GM21786 (cell line): Measurements from ENCODE around the gene FILIP1.
"Not testable (repeated sequence)": the region's sequence is repeated elsewhere in the genome, so short reads cannot be mapped to it uniquely, and the experiment has no call there.

Source experiments
- ATAC-seq: cut with Tn5 transposase; IDR thresholded peaks from one replicate; pipeline ENCODE4 v1.9.1; 2021; ENCODE audit not compliant: unreplicated experiment

Gene FILIP1

GRCh38 chr6:75450903-75451302, 42.7 kb downstream of the FILIP1 start:
- ATAC-seq: no peak

- no peak for ATAC-seq
Measured at GRCh38 chr6:75449630-75450206, 43.9 kb downstream of the FILIP1 start.

GRCh38 chr6:75446241-75446880, 47.2 kb downstream of the FILIP1 start:
- ATAC-seq: no peak

- no peak for ATAC-seq
Measured at GRCh38 chr6:75445738-75446137, 47.9 kb downstream of the FILIP1 start.

GRCh38 chr6:75444899-75445298, 48.7 kb downstream of the FILIP1 start:
- ATAC-seq: no peak

- not testable (repeated sequence) for ATAC-seq
Measured at GRCh38 chr6:75441883-75442282, 51.7 kb downstream of the FILIP1 start.

- ATAC-seq: not testable (repeated sequence)
Measured at GRCh38 chr6:75441479-75441878, 52.1 kb downstream of the FILIP1 start.

GRCh38 chr6:75438442-75439116, 55.0 kb downstream of the FILIP1 start:
- no peak for ATAC-seq

- ATAC-seq: no peak
Measured at GRCh38 chr6:75438013-75438431, 55.6 kb downstream of the FILIP1 start.

- ATAC-seq: no peak
Measured at GRCh38 chr6:75437421-75437891, 56.1 kb downstream of the FILIP1 start.

GRCh38 chr6:75436869-75437268, 56.7 kb downstream of the FILIP1 start:
- no peak for ATAC-seq

GRCh38 chr6:75432809-75433208, 60.8 kb downstream of the FILIP1 start:
- ATAC-seq: not testable (repeated sequence)

GRCh38 chr6:75431379-75431778, 62.2 kb downstream of the FILIP1 start:
- ATAC-seq: no peak

- ATAC-seq: no peak
Measured at GRCh38 chr6:75430631-75431325, 62.8 kb downstream of the FILIP1 start.

GRCh38 chr6:75429061-75429703, 64.4 kb downstream of the FILIP1 start:
- no peak for ATAC-seq

- ATAC-seq: no peak
Measured at GRCh38 chr6:75428204-75428603, 65.4 kb downstream of the FILIP1 start.

GRCh38 chr6:75427329-75427728, 66.3 kb downstream of the FILIP1 start:
- no peak for ATAC-seq

- ATAC-seq: no peak
Measured at GRCh38 chr6:75424618-75425548, 68.7 kb downstream of the FILIP1 start.

GRCh38 chr6:75423386-75423785, 70.2 kb downstream of the FILIP1 start:
- ATAC-seq: no peak

GRCh38 chr6:75422024-75422639, 71.5 kb downstream of the FILIP1 start:
- no peak for ATAC-seq
